ENCODE measurements around the gene CCL1.

DNA sequence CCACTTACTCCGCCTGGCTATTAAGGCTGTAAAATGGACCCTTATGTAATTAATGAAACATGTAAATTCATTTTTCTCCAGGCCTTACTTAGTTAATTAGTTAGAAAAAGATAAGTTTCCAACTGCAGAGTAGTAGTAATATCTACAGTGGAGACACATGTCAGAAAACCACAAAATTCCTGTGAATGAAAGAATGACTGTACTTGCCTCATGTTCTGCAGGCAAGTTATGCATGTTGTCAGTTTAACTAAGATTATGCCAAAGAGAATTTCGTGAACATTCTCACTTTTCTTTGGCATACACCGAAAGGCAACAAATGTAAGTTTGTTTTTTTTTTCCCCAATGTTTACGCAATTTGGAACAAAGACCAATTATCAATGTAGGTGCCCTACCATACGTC is 16.8 kb upstream of the CCL1 start:
- TF ChIP-seq, protein P1, sequence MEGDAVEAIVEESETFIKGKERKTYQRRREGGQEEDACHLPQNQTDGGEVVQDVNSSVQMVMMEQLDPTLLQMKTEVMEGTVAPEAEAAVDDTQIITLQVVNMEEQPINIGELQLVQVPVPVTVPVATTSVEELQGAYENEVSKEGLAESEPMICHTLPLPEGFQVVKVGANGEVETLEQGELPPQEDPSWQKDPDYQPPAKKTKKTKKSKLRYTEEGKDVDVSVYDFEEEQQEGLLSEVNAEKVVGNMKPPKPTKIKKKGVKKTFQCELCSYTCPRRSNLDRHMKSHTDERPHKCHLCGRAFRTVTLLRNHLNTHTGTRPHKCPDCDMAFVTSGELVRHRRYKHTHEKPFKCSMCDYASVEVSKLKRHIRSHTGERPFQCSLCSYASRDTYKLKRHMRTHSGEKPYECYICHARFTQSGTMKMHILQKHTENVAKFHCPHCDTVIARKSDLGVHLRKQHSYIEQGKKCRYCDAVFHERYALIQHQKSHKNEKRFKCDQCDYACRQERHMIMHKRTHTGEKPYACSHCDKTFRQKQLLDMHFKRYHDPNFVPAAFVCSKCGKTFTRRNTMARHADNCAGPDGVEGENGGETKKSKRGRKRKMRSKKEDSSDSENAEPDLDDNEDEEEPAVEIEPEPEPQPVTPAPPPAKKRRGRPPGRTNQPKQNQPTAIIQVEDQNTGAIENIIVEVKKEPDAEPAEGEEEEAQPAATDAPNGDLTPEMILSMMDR (conservative IDR thresholded peaks at IDR 0.05; ENCODE audit: low read depth, low read length), result no peak
- no peak for TF ChIP-seq MAZ (IDR thresholded peaks at IDR 0.05; ENCODE audit: borderline replicate concordance, low read depth, low read length)

All from IMR-90 (cell line).